Keratinocyte (primary cell): Measurements from ENCODE around the gene ADGRV1. TPM values are rescaled to one million over a fixed set of nuclear protein-coding genes. Genes with fewer than 3 reads are reported as not detected.

Source experiments
- DNase-seq: peaks from one replicate; pipeline ENCODE4 v3.0.0-alpha.2; 2011; ENCODE audit warnings: low read depth, missing footprints, low spot score
- FAIRE-seq: peaks from 2 replicates; lab custom pipeline; 2011; peaks lifted over from hg19 to GRCh38; lab: Jason Lieb, UNC
- H2AFZ ChIP-seq: 2 replicates; pipeline ENCODE4 v1.6.0; 2012; ENCODE audit warnings: low read length, control low read depth, inconsistent platforms; ENCODE audit not compliant: control insufficient read depth
- H3K27ac ChIP-seq: 2 replicates; pipeline ENCODE4 v1.5.1; 2011; ENCODE audit warnings: low read length; ENCODE audit not compliant: control insufficient read depth, insufficient read depth
- H3K27me3 ChIP-seq: 3 replicates; pipeline ENCODE4 v1.6.0; 2011; ENCODE audit warnings: low read length; ENCODE audit not compliant: control insufficient read depth, insufficient read depth; ENCODE audit errors: extremely low read depth
- H3K36me3 ChIP-seq, 2 experiments: 2 replicates in 1 of 2; 3 replicates in 1 of 2; pipeline ENCODE4 v1.5.1; 2011; ENCODE audit warnings: low read length in 2 of 2, mild to moderate bottlenecking in 1 of 2; ENCODE audit not compliant: control insufficient read depth in 2 of 2, insufficient read depth in 2 of 2; ENCODE audit errors: extremely low read depth in 1 of 2
- H3K4me1 ChIP-seq: 3 replicates; pipeline ENCODE4 v1.5.1; 2011; ENCODE audit warnings: low read length; ENCODE audit not compliant: control insufficient read depth, insufficient read depth; ENCODE audit errors: extremely low read depth
- H3K4me2 ChIP-seq: 3 replicates; pipeline ENCODE4 v1.6.0; 2011; ENCODE audit warnings: low read depth, low read length; ENCODE audit not compliant: control insufficient read depth, insufficient read depth; ENCODE audit errors: extremely low read depth
- H3K4me3 ChIP-seq, 3 experiments: fragments of 200-600 bp in 1 of 3; sonication (generic) in 1 of 3; 2 replicates in 2 of 3; 3 replicates in 1 of 3; pipeline ENCODE4 v1.5.1; 2011 to 2016; ENCODE audit warnings: low read length in 3 of 3, mild to moderate bottlenecking in 3 of 3, control low read depth in 2 of 3, inconsistent platforms in 1 of 3, low read depth in 1 of 3, mixed read lengths in 1 of 3, mixed run types in 1 of 3, moderate library complexity in 1 of 3; ENCODE audit not compliant: control insufficient read depth in 2 of 3, insufficient read depth in 2 of 3; ENCODE audit errors: extremely low read depth in 1 of 3
- H3K79me2 ChIP-seq: 2 replicates; pipeline ENCODE4 v1.6.0; 2012; ENCODE audit warnings: low read length; ENCODE audit not compliant: control insufficient read depth, insufficient read depth
- H3K9ac ChIP-seq: 3 replicates; pipeline ENCODE4 v1.6.0; 2011; ENCODE audit warnings: low read length; ENCODE audit not compliant: control insufficient read depth, insufficient read depth; ENCODE audit errors: extremely low read depth
- H3K9me1 ChIP-seq: 3 replicates; pipeline ENCODE4 v1.6.0; 2011; ENCODE audit warnings: low read length; ENCODE audit not compliant: control insufficient read depth, insufficient read depth; ENCODE audit errors: extremely low read depth
- H3K9me3 ChIP-seq: 2 replicates; pipeline ENCODE4 v1.5.1; 2012; ENCODE audit warnings: low read depth, low read length; ENCODE audit not compliant: control insufficient read depth
- H4K20me1 ChIP-seq: 3 replicates; pipeline ENCODE4 v1.6.0; 2011; ENCODE audit warnings: low read length; ENCODE audit not compliant: control insufficient read depth, insufficient read depth; ENCODE audit errors: extremely low read depth
- EZH2 ChIP-seq: IDR thresholded peaks from one replicate; pipeline ENCODE4 v1.6.1; 2012; ENCODE audit warnings: inconsistent platforms, mild to moderate bottlenecking, low read length, moderate library complexity
- dilution Hi-C: fragments of 300-500 bp; cut with MboI; formaldehyde crosslinking; loops from one replicate; pipeline ENCODE4 v1.7.0; 2020; ENCODE audit warnings: low sequenced_read_pairs; ENCODE audit not compliant: extremely low pct_ligation_motif_present
- polyA plus RNA-seq, 5 experiments: library from polyadenylated mRNA; depleted of rRNA in 3 of 5; stranded (reverse) in 3 of 5; stranded (forward) in 1 of 5; unstranded in 1 of 5; fragments of >200 nt; gene quantifications; 1 replicate in 1 of 5; 2 replicates in 3 of 5; 3 replicates in 1 of 5; pipeline versions ENCODE4 v1.2.1 to v1.2.3, GENCODE V29; 2011 to 2012; ENCODE audit warnings: missing spikeins in 2 of 5, low read depth in 1 of 5, low replicate concordance in 1 of 5
- TF ChIP-seq, protein P1 (sequence below), 3 experiments: IDR thresholded peaks in 1 of 3; conservative IDR thresholded peaks in 1 of 3; optimal IDR thresholded peaks in 1 of 3; 2 replicates in 2 of 3; 3 replicates in 1 of 3; pipeline versions ENCODE3 to v1.5.1; 2011; ENCODE audit warnings: low read length in 3 of 3, mild to moderate bottlenecking in 3 of 3, moderate library complexity in 2 of 3, control low read depth in 1 of 3, inconsistent platforms in 1 of 3; ENCODE audit not compliant: insufficient read depth in 2 of 3; ENCODE audit errors: extremely low read depth in 1 of 3

ADGRV1 gene
- polyA plus RNA-seq, 1 donor (not counting 4 experiments of a cell fraction or from before 2014, with no cell fraction given) = 0.05 TPM

DNA sequence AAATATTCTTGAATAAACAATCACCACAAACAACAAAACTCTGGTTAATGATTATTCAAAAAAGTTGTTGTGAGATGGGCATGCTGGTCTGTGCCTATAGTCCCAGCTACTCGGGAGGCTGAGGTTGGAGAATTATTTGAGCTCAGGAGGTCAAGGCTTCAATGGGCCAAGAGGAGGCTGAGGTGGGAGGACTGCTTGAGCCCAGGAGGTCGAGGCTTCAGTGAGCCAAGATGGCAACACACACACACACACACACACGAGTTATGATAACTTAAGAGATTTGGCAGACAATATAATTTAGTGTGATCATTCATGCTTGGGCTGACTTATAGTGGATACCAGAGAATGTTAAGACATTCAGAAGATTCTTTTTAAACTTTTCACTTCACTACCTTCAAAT lies 44.1 kb upstream of the ADGRV1 start:
- Histone ChIP-seq H3K36me3 (peaks cover 0 to 2% of the 10 kb centered on the region in 2 experiments), H3K4me1 (peaks cover 8% of the 10 kb centered on the region), H3K27ac (no peak overlapping the region), H3K9me1 (no peaks in the 10 kb centered on the region), H4K20me1 (no peaks in the 10 kb centered on the region), H3K9ac (no peak overlapping the region), H3K27me3 (no peaks in the 10 kb centered on the region), H3K4me2 (no peak overlapping the region), H3K79me2 (no peaks in the 10 kb centered on the region), H2AFZ (no peak overlapping the region), H3K9me3 (no peaks in the 10 kb centered on the region), H3K4me3 (no peak overlapping the region)
- TF ChIP-seq, protein P1, sequence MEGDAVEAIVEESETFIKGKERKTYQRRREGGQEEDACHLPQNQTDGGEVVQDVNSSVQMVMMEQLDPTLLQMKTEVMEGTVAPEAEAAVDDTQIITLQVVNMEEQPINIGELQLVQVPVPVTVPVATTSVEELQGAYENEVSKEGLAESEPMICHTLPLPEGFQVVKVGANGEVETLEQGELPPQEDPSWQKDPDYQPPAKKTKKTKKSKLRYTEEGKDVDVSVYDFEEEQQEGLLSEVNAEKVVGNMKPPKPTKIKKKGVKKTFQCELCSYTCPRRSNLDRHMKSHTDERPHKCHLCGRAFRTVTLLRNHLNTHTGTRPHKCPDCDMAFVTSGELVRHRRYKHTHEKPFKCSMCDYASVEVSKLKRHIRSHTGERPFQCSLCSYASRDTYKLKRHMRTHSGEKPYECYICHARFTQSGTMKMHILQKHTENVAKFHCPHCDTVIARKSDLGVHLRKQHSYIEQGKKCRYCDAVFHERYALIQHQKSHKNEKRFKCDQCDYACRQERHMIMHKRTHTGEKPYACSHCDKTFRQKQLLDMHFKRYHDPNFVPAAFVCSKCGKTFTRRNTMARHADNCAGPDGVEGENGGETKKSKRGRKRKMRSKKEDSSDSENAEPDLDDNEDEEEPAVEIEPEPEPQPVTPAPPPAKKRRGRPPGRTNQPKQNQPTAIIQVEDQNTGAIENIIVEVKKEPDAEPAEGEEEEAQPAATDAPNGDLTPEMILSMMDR (optimal IDR thresholded peaks at IDR 0.05 in 1 of 3, IDR thresholded peaks at IDR 0.05 in 1 of 3, conservative IDR thresholded peaks at IDR 0.05 in 1 of 3; ENCODE audit: extremely low read depth in 1 of 3, insufficient read depth in 2 of 3, low read length in 3 of 3) = no peak
- TF ChIP-seq EZH2 = no peak
- dilution Hi-C loops = no loop called here
- DNase-seq = no peak
- FAIRE-seq = no peak

DNA sequence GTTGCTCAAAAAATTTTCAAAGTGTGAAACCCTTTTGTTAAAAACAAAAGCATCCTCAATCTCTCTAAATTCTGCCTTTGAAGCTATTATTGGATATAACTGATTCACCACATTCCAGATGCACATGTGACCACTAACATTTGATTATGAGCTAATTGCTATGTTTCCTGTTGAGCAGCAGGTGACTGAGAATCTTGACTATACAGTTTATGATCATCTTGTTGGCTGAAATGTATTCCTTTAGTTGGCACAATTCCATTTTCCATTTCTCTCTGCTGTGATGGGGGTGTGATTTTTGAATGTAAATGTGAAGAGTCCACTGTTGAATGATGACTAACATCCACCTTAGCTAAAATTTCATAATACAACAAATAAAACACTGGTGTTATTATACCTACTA lies 39.9 kb upstream of the ADGRV1 start:
- H3K27ac ChIP-seq = no peak overlapping the region
- no peaks in the 10 kb centered on the region for H4K20me1 ChIP-seq
- H3K9me1 ChIP-seq = no peaks in the 10 kb centered on the region
- peak; percentile 40 for DNase-seq
- H3K36me3 ChIP-seq = peaks cover 2 to 6% of the 10 kb centered on the region in 2 experiments
- dilution Hi-C loops = no loop called here
- peak; percentile 70 for FAIRE-seq
- H3K9me3 ChIP-seq = no peaks in the 10 kb centered on the region
- H3K4me2 ChIP-seq = no peak overlapping the region
- TF ChIP-seq EZH2 = no peak
- TF ChIP-seq, protein P1 (optimal IDR thresholded peaks at IDR 0.05 in 1 of 3, IDR thresholded peaks at IDR 0.05 in 1 of 3, conservative IDR thresholded peaks at IDR 0.05 in 1 of 3; ENCODE audit: extremely low read depth in 1 of 3, insufficient read depth in 2 of 3, low read length in 3 of 3) = no peak
- no peak overlapping the region for H3K4me3 ChIP-seq
- peaks cover 8% of the 10 kb centered on the region for H3K4me1 ChIP-seq
- H3K79me2 ChIP-seq = peaks cover 4% of the 10 kb centered on the region
- no peak overlapping the region for H2AFZ ChIP-seq
- H3K9ac ChIP-seq = no peak overlapping the region
- no peaks in the 10 kb centered on the region for H3K27me3 ChIP-seq
